HG03442 (cell line): ENCODE data around the gene MAB21L4.

Experiments
- ATAC-seq: cut with Tn5 transposase; IDR thresholded peaks from one replicate; pipeline ENCODE4 v1.9.1; 2021; ENCODE audit warnings: mild to moderate bottlenecking, moderate library complexity; ENCODE audit not compliant: unreplicated experiment

The MAB21L4 gene

DNA sequence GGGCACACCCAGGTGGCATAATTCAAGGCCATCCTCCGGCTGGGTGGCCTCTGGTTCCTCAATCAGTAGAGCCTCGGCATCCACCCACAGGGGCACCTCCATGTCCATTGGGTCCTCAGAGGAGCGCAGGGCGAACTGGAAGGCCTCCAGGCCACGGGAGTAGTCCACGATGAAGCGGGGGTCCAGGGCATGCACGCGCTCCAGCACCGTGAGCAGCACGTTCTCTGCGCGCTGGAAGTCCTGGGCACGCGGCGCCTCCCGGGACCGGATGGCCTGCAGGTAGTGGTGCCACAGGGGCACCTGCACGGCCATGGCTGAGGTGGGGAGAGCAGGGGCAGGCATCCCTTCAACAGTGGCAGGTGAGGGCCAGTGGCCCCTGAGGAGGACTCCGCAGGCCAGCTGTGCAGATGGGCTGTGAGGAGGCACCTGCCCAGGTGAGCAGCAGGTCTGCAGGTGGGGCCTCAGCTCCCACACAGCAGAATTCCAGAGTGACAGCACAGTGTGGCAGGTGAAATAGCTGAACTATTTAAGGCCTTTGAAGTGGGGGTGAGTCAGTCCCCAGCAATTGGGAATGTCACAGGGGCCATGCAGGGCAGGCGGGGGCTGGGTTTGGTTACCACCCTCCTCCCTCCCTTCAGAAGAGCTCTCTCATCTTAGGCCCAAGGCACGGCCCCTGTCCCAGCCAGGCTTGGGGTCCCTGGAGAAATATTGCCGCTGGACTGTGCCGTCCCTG lies at the start of gene MAB21L4:
Gene MAB21L4 (minus strand): TSS at position 501 of the 733 bp plus-strand sequence. CDS start 159 bp downstream, at position 342.
- ATAC-seq: no peak

DNA sequence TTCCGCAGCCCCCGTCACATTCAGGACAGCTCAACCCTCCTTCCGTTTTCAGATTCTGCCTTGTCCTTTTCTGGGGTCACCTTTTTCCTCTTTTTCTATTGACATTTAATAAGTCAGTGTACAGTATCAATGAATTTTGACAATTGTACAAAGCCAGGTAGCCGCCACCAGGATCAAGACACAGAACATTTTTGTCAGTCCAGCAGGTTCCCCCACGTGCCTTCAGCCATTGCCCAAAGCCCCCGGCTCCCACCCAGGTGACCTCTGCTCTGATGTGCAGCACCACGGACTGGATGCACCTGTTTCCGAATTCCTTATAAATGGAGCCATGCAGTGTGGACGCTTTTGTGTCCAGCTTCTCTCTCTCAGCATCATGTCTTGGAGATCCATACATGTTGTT lies 40.1 kb upstream of the MAB21L4 start:
- ATAC-seq: no peak

DNA sequence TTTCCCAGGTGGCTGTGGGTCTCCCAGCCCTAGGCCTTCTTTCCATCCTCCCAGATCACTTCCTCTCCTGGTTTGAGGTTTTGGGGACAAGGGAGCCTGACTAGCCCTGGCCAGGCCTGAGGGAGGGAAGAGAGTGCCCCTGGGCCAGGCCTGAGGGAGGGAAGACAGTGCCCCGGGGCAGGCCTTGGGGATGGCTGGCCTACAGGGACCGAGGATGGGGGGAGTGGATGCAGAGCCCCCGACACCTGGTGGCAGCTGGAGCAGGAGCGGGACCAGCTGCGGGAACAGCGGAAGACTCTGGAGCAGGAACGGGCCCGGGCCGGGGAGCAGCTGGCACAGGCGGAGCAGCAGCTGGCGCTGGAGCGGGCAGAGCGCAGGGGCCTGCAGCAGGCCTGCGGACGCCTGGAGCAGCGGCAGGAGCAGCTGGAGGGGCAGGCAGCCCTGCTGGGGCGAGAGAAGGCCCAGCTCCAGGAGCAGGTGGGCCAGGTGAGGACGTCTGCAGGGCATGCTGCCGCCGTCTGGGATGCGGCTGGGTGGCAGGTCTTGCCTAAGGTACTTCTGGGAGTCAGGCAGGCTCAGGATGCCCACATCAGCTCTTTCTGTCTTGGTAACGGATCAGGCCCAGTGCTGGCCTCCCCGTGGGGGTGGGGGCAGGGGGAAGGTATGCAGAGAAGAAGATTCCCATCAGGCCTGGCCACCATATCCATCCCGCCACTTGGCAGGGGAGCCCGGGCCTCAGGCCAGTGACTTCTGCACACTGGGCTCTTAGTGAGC lies 39.3 kb upstream of the MAB21L4 start:
- ATAC-seq: no peak

DNA sequence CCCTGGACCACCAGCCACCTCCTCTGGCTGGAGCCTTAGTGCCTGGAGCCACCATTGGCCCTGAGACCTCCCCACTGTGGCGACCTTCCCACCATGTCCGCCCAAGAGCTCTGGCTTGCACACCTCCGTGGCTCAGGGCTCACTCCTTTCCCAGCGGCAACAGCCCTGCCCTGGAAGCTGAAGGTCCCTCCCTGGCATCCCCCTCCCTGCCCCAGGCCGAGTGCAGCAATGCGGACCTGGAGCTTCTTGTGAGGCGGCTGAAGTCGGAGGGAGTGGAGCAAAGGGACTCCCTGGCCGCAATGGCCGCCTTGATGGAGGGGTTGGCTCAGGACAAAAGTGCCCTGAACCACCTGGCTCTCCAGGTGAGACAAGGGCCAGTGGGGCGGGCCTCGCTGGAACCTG lies 38.7 kb upstream of the MAB21L4 start:
- no peak for ATAC-seq

DNA sequence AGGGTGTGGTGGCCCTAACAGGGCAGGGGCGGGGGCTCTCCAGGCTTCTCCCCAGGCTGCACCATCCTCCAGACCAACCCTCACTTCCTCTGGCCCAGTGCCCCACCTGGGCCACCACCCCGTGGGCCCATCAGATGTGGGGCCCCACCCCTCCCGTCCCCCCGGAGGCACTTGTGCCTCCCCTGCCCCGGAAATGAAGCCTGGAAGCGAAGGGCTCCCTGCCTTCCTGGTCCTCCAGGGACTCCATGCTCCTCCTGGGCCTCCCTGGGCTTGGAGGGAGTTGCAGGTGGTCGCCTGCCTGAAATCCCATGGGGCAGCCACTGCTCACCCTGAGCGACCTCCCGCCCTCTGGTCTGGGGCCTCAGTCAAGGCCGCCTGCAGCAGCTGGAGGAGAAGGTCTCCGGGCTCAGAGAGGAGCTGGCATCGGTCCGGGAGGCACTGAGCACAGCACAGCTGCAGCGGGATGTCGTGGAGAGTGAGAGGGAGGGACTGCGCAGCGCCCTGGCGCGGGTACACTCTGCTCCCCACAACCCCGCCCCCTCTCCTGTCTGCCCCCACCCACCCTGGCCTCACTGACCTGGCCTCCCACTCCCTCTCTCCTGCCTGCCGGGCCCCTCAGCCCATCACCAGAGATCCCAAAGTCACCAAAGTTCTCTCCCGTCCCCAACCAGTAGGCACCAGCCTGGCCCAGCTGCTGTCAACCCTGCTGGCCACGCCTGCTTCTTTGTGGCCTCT lies 38.2 kb upstream of the MAB21L4 start:
- ATAC-seq: no peak

GRCh38 chr2:240933048-240933965 lies 37.4 kb upstream of the MAB21L4 start:
- ATAC-seq: no peak

GRCh38 chr2:240932724-240933047 lies 36.7 kb upstream of the MAB21L4 start:
- no peak for ATAC-seq

DNA sequence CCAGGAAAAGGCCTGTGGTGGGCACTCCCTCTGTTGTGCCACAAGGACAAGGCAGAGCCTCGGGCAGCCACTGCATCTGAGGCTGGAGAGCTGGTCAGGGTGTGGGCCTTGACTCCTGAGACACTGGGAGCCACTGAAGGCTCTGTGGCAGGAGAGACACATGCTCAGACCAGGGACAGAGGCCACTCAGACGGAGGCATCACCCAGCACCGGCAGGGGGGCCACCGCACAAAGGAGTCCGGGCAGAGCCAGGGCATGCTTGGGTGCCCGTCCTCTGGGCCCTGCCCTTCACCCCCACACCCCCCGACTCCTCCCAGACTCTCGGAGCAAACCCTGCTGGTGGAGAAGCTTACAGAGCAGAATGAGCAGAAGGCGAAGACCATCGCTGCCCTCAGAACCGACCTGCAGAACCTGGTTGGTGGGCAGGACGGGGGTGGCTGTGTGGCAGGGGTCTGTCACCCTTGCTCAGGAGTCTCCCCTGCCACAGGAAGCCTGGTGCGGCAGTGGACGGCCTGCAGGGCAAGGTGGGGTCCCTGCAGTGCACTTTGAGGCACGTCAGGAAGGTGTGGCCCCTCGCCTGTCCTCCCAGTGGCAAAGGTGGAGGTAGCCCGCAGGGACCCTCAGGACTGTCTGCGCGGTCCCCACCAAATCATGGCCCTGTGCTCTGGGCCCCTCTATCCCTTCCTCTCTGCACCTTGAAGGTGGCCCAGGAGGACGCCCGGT lies 36.2 kb upstream of the MAB21L4 start:
- ATAC-seq: no peak

DNA sequence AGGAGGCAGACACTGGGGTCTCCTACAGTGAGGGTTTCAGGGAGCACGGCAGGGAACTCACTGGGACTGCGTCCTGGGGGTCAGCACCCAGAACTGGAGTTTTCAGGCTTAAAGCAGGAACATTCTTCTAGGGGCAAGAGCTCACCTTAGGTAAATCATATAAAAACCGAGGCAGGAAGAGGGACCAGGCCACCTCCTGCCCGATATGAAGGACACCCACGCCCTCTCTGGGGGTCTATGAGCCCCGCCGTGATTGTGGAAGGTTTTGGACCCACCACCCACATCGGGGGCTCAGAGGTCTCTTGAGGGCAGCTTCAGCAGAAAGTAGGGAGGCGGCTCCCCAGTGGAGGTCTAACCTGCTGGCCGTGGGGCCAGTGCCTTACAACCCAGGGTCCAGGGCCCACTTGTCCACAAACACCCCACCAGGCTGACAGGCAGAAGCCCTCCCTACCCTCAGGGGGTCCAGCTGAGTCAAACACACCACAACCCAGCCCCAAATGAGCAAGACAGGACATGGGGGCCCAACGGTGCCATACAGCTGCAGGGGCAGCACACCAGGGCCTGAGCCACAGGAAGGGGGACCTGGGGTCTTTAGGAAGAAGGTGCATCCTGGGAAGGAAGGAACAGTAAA lies 35.5 kb upstream of the MAB21L4 start:
- ATAC-seq: no peak

DNA sequence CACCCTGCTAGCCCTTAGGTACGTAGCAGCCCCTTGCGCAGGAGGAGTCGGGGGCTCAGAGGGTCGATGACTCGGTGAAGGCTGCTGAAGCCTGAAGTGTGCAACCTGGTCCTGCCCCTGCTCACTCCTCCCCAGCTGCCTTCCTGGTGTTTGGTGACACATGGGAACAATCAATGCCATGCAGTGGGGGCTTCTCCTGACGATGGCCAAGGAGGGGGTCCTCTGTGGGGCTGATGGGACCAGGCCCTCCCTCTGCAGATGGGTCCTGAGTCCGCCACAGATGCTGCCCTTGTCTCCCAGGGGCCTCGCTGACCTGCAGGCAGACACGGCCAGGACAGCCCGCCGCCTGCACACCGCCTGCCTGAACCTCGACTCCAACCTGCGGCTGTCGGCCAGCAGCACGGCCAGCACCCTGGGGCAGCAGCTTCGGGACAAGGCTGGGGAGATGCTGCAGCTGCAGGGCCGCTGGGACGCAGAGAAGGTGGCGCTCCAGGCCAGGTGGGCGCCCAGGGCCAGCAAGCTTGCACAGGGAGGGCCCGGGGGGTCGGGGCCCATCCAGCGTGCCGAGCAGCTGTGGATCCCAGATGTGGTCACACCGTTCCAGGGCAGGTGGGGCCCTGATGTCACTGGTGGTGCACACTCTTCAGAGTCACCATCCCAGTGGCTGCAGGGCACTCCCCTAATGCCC lies 34.8 kb upstream of the MAB21L4 start:
- ATAC-seq: no peak

- no peak for ATAC-seq
Observed at GRCh38 chr2:240930096-240930630, 34.2 kb upstream of the MAB21L4 start.

DNA sequence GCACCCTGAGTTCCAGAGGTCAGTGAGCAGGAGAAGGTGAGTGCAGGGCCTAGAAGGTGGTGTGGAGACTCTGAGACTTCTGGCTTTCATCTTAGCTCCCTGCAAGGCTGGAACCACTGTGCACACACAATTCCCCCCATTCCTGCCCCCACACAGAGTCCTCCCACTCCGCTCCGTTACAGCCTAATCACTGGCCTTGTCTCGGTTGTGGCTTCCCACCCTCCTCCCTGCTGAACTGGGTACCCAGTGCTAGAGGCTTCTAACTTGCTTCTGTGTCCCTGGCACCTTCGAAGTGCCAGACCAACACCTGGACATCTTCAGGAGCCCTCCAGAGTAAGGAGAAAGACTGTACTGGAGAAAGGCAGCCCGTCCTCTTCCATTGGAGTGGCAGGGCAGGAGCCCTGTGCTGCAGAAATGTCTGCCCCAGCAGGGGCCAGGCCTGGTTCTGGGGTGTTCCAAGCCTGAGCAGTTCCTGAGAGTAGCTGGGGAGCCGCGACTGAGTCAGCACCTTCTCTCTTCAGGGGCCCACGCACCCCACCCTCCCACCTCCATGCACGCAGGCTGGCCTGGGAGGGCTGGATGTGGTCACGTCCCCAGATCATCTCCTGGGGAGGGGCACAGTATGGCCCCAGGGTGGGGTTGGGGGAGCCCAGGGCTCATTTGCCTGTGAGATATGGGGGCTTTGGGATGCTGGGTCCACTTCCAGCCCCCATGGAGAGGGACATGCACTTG lies 33.6 kb upstream of the MAB21L4 start:
- ATAC-seq: no peak

GRCh38 chr2:240928476-240929363 lies 32.8 kb upstream of the MAB21L4 start:
- no peak for ATAC-seq

DNA sequence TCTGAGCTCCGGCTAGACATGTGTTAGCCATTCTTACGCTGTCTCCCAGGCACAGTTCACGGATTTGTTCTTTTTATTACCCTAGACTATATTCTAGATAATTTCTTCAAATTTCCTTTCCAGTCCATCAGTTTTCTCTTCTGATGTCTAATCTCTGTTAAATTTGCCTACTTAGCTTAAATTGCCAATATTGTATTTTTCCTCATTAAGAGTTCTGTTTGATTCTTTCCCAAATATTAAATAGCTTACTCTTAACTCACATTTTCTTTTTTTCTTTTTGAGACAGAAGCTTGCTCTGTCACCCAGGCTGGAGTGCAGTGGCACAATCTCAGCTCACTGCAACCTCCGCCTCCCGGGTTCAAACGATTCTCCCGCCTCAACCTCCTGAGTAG lies 31.4 kb upstream of the MAB21L4 start:
- no peak for ATAC-seq

- ATAC-seq: no peak
Observed at GRCh38 chr2:240926516-240927389, 30.8 kb upstream of the MAB21L4 start.
